Endometrium (tissue), 2 donors: ENCODE results near the gene DIRAS2.
"Not testable (repeated sequence)": the region's sequence is repeated elsewhere in the genome, so short reads cannot be mapped to it uniquely, and the experiment has no call there.

ENCODE experiments used
- FAIRE-seq: peaks from 2 replicates; lab custom pipeline; 2012; peaks lifted over from hg19 to GRCh38; lab: Jason Lieb, UNC
- donor health status: control.
- donor health status: control.

Gene DIRAS2, protein sequence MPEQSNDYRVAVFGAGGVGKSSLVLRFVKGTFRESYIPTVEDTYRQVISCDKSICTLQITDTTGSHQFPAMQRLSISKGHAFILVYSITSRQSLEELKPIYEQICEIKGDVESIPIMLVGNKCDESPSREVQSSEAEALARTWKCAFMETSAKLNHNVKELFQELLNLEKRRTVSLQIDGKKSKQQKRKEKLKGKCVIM

GRCh38 chr9:90642570-90643539, at the start of gene DIRAS2:
DIRAS2 (minus strand) TSS chr9:90642824; CDS start chr9:90613827, 28,997 bp downstream.
- no peak for FAIRE-seq

DNA sequence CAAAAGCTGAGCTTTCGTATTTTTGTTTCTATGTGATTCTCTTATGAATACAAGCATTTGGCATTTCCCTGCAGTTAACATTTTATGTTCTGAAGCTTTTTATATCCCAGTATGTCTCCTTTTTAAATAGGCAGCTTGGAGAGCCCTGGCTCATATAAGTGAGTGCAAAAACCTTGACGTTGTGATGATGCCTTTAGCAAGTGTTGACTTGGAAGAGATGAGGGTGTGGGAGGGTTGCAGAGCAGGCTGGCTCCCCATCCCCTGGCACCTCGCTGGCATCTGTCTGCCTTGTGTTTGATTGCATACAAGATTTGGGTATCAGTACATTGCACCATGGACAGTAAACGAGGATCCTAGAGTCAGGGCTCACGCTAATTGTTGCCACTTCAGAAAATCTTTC, 42.1 kb upstream of the DIRAS2 start:
- FAIRE-seq = no peak

DNA sequence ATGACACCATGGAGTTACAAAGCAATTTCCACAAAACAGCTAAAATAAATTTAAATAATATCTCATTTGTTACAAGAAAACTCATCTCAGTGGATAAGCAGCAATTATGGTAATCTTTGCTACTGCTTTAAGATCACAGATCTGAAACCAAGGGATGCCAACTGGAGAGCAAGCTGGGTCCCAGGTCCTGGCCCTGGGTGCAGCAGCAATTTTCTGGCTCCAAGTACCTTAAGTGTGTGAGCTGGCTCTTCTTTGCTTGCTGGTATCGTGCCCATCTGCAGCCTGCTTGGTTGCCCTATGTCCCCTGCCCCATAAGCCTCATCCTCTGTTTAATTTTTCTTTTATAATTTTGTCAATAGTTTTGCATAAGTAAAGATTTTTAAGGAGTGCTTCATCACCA, 41.5 kb upstream of the DIRAS2 start:
- FAIRE-seq = no peak

GRCh38 chr9:90680534-90680933, 37.9 kb upstream of the DIRAS2 start:
- no peak for FAIRE-seq

- FAIRE-seq = no peak
Measured at GRCh38 chr9:90665072-90665471, 22.4 kb upstream of the DIRAS2 start.

- no peak for FAIRE-seq
Measured at GRCh38 chr9:90659650-90660364, 17.2 kb upstream of the DIRAS2 start.

DNA sequence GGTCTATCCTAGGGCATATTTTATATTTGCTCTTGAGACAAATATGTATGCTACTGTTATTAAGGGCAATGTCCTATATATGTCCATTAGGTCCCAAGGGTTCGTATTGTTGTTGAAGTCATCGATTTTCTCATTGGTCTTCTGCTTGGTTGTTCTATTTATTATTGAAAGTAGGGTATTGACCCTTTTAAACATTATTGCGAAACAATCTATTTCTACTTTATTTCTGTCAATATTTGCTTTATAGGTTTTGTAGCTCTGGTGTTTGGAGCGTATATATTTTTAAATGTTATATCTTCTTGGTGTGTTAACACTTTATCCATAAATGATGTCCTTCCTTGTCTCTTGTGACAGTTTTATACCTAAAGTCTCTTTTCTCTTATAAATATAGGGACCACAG, 16.2 kb upstream of the DIRAS2 start:
- FAIRE-seq = no peak

- FAIRE-seq = no peak
Measured at GRCh38 chr9:90658181-90658580, 15.6 kb upstream of the DIRAS2 start.

GRCh38 chr9:90656876-90657275, 14.3 kb upstream of the DIRAS2 start:
- not testable (repeated sequence) for FAIRE-seq

GRCh38 chr9:90651246-90651645, 8.6 kb upstream of the DIRAS2 start:
- FAIRE-seq = no peak

DNA sequence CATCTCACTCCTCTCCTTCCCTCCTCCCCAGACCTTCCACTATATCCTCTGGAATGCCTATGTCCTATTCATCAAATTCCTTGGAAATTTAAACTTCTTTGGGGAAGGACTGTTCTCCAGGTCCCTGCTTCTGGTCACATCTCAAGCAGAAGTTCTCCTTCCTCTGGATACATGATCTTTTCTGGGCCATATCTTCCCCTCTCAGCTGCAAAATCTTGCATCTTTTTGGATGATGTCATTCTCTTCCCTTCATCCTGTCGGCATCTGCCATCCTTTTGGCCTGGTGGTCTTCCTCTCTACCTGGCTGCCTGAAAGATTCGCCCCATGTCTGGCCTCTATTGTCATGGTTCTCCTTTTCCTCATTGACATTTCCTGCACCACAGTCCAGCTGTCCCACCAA, 5.2 kb upstream of the DIRAS2 start:
- FAIRE-seq = no peak

DNA sequence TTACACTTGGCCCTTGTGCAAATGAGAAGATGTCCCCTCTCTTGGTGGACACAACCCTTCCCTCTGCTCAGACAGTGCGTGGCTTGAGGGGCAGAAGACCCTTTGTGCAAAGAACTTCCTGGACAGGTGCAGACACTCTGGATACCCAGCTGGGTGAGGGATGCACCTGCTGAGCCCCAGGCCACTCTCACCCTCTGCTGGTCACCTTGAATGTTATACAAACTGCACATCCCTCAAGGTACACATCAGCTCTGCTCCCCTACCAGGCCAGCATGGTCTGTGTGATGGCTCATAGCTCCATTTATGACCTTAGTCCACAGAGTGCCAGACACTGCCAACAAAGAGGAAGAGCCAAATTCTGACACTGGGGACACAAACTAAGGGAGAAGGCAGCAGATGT, 3.1 kb upstream of the DIRAS2 start:
- no peak for FAIRE-seq

DNA sequence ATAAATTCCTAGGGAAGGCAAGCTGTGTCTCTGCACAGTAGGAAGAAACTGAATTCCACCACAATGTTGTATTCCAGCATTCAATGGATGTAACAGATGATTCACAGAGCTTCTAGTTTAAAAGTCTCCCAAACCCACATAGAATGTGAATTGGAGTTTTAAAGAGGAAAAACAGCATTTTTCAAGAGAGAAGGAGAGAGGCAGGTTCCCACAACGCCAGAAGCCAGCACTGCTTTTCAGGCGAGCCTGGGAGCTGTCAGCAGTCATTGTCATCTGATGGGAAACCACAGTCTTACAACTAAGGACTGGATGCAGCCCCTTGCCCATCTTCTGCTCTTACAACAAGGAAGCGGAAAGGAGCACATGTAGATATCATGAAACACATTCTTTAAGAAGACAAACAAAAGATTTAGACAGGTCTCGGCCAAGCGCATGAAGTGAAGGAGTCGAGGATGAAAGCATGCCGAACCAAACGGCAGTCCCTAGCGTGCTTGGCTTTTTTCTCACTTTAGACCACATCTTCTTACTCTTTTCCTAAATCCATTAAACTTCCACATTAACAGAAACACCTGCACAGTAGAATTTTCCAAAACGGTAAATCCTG, 638 bp downstream of the DIRAS2 start:
- no peak for FAIRE-seq

GRCh38 chr9:90641086-90641485, 1.5 kb downstream of the DIRAS2 start:
- no peak for FAIRE-seq

DNA sequence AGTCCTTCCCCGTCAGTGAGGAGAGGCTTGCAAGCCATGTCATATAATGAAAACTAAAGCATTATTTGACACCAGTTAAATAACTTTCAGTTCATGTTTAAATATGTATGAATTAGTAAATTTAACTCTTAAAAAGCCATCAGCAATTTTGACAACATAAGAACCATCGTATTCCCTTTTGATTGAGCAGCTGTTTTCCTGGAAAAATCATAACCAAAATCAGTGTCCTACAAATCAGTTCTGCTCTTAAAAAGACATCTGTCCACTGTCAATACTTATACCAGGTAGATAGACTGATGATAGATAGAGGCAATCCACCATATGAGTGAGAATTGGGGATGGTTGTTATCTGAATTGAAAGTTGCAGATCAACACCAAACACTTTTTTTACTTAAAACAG, 2.3 kb downstream of the DIRAS2 start:
- FAIRE-seq = no peak

- no peak for FAIRE-seq
Measured at GRCh38 chr9:90637626-90638025, 5.0 kb downstream of the DIRAS2 start.

GRCh38 chr9:90632647-90633207, 9.9 kb downstream of the DIRAS2 start:
- no peak for FAIRE-seq

- FAIRE-seq = no peak
Measured at GRCh38 chr9:90631964-90632363, 10.7 kb downstream of the DIRAS2 start.

DNA sequence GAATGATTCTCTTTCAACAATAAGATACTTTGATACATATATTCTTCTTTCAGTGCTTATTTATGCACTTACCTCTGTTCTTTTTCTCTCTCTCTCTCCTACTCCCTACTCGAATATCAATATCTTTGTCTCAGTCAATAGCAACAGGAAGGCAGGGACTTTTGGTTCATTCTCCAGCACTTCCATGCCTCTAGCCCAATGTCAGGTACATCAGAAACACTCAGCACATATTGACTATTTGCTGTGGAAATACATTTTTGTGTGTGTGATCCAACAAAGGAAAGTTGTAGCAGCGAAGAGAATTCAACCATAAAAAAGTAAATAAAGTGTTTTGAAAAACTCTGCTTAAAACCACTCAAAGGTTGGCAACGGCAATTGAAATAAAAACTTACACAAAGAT, 12.6 kb downstream of the DIRAS2 start:
- FAIRE-seq = no peak

DNA sequence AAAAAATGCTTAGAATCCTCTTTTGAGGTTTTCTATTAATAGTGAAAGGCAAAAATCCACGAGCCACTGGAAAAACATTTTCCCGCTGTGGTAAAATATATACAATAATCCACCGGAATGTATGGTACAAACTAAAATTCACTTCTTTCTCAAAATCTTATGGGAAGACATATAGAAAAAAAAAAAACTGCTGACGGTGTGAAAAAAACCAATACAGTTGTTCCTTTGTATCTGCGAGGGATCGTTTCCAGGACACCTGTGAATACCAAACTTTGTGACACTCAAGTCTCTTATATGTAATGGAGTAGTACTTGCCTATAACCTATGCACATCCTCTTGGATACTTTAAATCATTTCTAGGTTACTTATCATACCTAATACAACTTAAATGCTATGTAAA, 13.3 kb downstream of the DIRAS2 start:
- no peak for FAIRE-seq

- FAIRE-seq = no peak
Measured at GRCh38 chr9:90616806-90617205, 25.8 kb downstream of the DIRAS2 start.

DNA sequence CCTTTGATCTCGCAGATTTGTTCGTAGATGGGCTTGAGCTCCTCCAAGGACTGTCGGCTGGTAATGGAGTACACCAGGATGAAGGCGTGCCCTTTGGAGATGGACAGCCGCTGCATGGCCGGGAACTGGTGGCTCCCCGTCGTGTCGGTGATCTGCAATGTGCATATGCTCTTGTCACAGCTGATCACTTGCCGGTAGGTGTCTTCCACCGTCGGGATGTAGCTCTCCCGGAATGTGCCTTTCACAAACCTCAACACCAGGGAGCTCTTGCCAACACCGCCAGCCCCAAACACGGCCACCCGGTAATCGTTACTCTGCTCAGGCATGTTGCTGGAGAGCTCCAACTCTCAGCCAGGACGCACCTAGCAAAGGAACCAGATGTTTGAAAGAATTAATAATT, 29.1 kb downstream of the DIRAS2 start:
- no peak for FAIRE-seq
